ENCODE data around the gene KDM7A. TPM values are rescaled to one million over a fixed set of nuclear protein-coding genes. Genes with fewer than 3 reads are reported as not detected.
A peak's percentile ranks its signal among the peaks of the same experiment; 100 is the strongest.

The KDM7A gene
- total and polyA plus RNA-seq, 9 of the 15 experiments (the other 6 are each of a cell fraction or from before 2014, with no cell fraction given): 0.90 to 8.4 (median 7.0) TPM

DNA sequence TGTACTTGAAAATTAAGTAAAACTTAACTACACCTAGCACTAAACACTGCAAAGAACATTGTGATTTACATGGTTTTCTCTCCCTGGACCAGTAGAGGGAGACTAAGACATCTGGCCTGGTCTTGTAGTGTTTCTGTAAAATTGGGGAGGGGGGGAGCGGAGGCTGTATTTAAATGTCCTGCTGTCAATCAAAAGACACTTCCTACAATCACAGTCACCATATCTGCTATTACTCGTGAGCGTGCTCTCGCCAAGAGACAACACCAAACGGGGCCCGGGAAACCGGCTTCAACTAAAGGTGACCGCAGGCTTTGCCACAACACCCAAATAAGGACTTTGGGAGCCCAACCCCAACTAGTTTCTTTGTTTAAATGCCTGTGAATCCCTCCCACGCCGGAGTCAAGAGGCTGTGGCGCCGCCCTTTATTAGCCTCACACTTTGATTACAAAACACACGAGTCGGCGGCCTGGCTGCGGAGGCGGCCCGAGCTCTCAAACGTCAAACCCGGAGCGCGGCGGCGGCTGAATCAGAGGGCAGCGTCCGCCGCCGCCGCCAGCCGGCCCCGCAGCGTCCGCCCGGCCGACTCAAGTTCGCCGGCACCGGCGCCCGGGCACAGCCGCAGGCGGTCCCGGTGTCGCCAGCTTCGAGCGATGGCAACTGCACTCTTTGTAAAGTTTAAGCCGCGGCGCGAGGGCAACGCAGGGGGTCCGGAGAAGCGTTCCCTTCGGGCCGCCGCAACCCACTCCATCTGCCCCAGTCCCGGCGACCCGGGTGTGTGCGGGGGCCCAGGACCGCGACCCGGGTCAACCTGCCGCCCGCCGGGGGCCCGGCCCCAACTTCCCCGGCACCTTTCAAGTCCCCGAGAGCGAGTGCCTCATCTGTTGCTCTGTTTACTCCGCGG is 1.3 kb downstream of the KDM7A start (continued):
- TF ChIP-seq, protein P1, sequence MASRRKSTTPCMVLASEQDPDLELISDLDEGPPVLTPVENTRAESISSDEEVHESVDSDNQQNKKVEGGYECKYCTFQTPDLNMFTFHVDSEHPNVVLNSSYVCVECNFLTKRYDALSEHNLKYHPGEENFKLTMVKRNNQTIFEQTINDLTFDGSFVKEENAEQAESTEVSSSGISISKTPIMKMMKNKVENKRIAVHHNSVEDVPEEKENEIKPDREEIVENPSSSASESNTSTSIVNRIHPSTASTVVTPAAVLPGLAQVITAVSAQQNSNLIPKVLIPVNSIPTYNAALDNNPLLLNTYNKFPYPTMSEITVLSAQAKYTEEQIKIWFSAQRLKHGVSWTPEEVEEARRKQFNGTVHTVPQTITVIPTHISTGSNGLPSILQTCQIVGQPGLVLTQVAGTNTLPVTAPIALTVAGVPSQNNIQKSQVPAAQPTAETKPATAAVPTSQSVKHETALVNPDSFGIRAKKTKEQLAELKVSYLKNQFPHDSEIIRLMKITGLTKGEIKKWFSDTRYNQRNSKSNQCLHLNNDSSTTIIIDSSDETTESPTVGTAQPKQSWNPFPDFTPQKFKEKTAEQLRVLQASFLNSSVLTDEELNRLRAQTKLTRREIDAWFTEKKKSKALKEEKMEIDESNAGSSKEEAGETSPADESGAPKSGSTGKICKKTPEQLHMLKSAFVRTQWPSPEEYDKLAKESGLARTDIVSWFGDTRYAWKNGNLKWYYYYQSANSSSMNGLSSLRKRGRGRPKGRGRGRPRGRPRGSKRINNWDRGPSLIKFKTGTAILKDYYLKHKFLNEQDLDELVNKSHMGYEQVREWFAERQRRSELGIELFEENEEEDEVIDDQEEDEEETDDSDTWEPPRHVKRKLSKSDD (conservative IDR thresholded peaks at IDR 0.05; ENCODE audit: low read length): no peak
- no peak for TF ChIP-seq ZBED1 (IDR thresholded peaks at IDR 0.05)
- TF ChIP-seq POLR2G (IDR thresholded peaks at IDR 0.05; ENCODE audit: low read depth, low read length): peak; percentile 93
- TF ChIP-seq ZNF184 (CRISPR knock-in tag; IDR thresholded peaks at IDR 0.05): no peak
- TF ChIP-seq GTF2F1 (IDR thresholded peaks at IDR 0.05; ENCODE audit: low read depth, low read length): no peak
- TF ChIP-seq, protein P2, sequence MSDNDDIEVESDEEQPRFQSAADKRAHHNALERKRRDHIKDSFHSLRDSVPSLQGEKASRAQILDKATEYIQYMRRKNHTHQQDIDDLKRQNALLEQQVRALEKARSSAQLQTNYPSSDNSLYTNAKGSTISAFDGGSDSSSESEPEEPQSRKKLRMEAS (CRISPR knock-in tag; IDR thresholded peaks at IDR 0.05): peak; percentile 29; the same call in 1 of the 2 replicates
- TF ChIP-seq ZSCAN32 (CRISPR knock-in tag; IDR thresholded peaks at IDR 0.05): no peak
- peak; percentile 54; the same call in 1 of the 2 replicates for TF ChIP-seq RNF2 (IDR thresholded peaks at IDR 0.05)
- TF ChIP-seq HDAC2 (IDR thresholded peaks at IDR 0.05): peak; percentile 99
- 0 out of 2 replicates have a peak, but pooled peaks have one; percentile 16 for TF ChIP-seq CHD2 (IDR thresholded peaks at IDR 0.05; ENCODE audit: low read depth, low read length)
- TF ChIP-seq ZNF695 (CRISPR knock-in tag; IDR thresholded peaks at IDR 0.05): no peak
- no peak for TF ChIP-seq YY1 (IDR thresholded peaks at IDR 0.05; ENCODE audit: borderline replicate concordance in 1 of 3, control insufficient read depth in 1 of 3, extremely low read depth in 1 of 3, insufficient read depth in 3 of 3, insufficient read length in 1 of 3, insufficient replicate concordance in 2 of 3, low read depth in 1 of 3, low read length in 2 of 3)
- TF ChIP-seq, protein P3, sequence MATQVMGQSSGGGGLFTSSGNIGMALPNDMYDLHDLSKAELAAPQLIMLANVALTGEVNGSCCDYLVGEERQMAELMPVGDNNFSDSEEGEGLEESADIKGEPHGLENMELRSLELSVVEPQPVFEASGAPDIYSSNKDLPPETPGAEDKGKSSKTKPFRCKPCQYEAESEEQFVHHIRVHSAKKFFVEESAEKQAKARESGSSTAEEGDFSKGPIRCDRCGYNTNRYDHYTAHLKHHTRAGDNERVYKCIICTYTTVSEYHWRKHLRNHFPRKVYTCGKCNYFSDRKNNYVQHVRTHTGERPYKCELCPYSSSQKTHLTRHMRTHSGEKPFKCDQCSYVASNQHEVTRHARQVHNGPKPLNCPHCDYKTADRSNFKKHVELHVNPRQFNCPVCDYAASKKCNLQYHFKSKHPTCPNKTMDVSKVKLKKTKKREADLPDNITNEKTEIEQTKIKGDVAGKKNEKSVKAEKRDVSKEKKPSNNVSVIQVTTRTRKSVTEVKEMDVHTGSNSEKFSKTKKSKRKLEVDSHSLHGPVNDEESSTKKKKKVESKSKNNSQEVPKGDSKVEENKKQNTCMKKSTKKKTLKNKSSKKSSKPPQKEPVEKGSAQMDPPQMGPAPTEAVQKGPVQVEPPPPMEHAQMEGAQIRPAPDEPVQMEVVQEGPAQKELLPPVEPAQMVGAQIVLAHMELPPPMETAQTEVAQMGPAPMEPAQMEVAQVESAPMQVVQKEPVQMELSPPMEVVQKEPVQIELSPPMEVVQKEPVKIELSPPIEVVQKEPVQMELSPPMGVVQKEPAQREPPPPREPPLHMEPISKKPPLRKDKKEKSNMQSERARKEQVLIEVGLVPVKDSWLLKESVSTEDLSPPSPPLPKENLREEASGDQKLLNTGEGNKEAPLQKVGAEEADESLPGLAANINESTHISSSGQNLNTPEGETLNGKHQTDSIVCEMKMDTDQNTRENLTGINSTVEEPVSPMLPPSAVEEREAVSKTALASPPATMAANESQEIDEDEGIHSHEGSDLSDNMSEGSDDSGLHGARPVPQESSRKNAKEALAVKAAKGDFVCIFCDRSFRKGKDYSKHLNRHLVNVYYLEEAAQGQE (IDR thresholded peaks at IDR 0.05; ENCODE audit: borderline replicate concordance): peak; percentile 91; the same call in 1 of the 2 replicates
- TF ChIP-seq, protein P3 (CRISPR knock-in tag; IDR thresholded peaks at IDR 0.05; ENCODE audit: low read depth): no peak
- TF ChIP-seq ZNF282 (CRISPR knock-in tag; IDR thresholded peaks at IDR 0.05): 0 out of 2 replicates have a peak, but pooled peaks have one; percentile 9
- TF ChIP-seq GTF2E2 (tag; IDR thresholded peaks at IDR 0.05): no peak; the same call in 1 of the 2 replicates
- no peak for TF ChIP-seq XRCC4 (IDR thresholded peaks at IDR 0.05; ENCODE audit: extremely low read depth, insufficient read depth, insufficient read length)

Measured in K562 (cell line).